Raji (cell line): Measurements from ENCODE around the gene GRB2.

Source experiments
- POLR2A ChIP-seq: IDR thresholded peaks from 2 replicates; pipeline ENCODE4 v1.6.1; 2011; ENCODE audit warnings: low read depth, low read length, control low read depth; ENCODE audit not compliant: insufficient read depth

GRB2 gene

DNA sequence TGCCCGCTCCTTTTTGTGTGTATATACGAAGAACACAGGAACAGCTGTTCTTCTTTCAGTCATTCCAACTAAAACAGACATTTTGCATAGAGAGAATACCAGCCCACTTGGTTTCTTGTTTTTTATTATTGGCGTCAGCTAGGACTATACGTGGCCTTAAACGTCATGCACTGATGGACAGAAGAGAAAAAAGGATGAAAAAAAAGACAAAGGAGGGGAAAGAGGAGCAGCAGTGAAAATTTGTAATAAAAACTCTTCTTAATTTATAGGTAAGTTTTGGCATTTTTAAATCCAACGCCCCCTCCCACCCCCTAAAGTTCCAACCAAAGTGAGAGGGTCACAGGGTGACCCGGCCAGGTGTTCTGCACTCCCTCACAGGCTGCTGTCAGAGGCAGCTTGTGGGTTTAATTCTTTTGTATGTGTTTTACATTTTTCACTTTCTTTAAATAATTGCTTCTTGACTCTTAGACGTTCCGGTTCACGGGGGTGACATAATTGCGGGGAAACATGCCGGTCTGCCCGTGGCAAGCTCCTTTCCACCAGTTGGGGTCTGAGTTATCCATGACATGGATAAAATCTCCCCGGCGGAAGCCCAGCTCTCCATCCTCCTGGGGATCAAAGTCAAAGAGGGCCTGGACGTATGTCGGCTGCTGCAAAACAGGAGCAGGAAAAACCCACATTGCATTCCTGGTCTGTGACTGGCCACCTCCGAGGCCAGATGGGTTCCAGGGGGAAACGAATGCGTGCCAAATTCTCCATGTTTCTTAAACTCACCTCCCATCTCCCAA lies 85.4 kb downstream of the GRB2 start:
- no peak for TF ChIP-seq POLR2A

DNA sequence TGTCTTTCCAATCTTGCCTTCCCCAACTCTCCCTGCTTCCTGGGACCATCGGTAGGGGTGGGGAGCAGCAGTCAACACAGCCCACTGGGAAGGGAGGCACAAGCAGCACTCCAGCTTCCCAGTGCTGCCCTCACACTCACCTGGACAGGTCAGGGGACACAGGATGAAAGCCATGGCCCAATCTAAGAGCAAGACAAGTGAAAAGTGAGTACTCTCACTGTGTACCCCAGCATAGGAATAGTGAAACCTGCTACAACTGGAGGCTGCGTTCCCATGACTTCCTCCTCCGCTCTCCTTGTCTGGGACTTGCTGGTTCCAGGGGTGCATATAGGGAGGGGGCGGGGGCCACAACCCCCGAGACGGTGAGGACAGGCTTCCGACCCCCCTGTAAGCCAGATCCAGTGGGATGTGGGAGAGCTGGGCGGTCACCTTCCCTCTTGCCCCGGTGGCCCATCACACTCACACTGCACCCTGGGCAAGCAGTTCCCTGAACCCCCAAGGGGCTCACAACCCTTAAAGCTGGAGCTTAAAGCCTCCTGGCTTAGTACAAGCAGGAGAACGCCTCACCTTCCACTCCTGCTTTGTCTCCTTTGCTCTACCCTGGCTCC lies 86.8 kb downstream of the GRB2 start:
- no peak for TF ChIP-seq POLR2A

DNA sequence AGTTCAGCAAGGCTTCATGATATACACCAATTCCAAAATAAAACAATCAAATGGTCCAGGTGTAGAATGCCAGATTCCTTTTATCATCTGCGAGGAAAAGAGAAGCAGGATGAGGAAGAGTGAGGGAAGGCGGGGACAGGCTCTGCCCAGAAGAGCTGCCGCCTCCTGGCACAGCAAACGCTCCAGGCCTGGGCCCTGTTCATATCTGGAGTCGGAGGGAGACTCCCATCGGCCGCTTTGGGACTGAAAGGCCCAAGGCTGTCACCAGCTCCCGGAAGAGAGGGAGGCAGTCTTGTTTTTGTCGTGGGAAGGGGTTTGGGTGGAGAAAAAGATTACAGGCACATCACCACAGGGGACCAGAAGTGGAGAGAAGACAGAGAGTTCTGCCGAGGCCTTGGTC lies 87.3 kb downstream of the GRB2 start:
- no peak for TF ChIP-seq POLR2A

DNA sequence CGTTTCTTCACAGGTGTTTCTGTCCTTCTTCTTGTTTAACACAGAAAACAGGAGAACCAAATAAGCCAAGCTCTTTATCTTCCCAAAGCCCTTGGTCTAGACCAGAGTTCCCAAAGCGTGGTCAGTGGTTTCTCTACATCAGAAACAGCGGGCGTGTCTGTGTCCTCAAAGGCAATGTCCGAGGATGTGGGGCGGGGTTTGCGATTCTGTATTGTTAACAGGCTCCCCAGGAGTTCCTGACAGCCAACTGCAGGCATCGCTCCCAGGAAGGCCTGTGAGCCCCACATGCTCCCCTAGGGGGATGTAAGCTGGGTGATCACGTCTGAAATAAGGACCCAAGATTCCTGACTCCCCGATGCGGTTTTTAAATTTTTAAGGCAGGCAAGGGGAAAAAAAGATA lies 87.8 kb downstream of the GRB2 start:
- no peak for TF ChIP-seq POLR2A

DNA sequence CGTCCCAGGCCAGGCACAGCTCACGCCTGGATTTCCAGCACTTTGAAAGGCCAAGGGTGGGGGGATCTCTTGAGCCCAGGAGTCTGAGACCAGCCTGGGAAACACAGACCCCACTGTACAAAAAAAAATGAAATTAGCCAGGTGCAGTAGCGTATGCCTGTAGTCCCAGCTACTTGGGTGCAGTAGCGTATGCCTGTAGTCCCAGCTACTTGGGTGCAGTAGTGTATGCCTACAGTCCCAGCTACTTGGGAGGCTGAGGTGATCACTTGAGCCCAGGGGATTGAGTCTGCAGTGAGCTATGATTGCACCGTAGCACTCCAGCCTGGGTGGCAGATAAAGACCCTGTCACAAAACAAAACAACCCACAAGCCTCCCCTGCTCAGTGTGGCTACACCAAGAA lies 89.2 kb downstream of the GRB2 start:
- no peak for TF ChIP-seq POLR2A

DNA sequence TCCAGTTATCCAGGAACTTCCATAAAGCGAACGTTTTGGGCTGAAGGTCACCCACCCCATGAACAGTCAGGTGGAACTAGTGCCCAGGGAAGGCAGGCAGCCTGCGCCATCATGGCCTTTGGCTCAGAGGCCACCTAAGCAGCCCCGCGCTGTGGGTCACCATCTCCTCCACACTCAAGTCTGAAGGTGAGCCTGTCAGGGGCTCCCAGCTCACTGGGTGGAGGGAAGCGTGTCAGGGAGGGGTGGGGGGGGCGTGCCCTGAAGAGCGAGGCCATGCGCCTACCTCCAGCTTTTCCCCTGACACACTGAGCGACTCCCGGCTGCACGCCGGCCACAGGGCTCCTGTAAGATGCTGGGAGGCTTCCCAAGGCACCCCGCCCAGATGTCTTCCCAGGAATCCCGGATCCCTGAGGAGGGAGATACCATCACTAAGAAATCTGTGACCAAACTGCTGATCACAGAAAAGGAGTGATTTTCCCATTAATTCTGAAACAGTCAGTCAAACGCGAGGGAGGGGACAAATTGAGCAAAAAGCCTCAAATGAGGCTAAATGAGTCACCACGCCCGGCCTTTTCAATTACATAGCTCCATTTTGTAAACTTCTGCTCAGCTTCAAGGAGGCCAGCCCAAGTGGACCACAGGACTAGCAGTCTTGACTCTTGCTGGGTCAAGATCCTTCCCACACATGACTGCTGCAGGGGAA lies 89.8 kb downstream of the GRB2 start:
- no peak for TF ChIP-seq POLR2A

DNA sequence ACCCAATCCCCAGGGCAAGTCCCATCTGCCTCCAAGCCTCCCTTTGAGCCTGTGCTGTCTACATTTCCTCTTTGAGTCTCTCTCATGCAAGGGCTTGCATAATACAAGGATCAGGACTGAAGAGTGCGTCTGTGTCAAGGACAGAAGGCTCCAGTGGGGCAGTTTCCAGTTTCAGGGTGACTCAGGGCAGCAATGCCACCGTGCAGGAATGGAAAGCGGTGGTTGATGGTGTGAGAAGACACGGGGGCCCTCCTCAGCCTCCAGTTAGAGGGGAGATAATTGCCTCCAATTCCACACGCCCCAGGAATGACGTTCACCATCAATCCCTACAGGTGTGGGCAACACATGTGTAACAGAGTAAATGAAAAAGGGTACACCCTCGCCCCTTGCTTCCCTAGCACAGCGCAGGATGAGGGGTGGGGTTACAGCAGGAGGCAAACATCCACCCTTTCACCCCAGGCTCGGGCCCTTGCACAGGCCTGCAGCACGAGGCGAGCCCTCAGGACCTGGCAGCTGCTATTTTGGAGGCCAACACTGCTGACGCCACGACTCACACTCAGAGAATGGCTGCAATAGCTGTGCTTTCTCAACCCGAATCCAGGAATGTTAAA lies 91.4 kb downstream of the GRB2 start:
- no peak for TF ChIP-seq POLR2A

DNA sequence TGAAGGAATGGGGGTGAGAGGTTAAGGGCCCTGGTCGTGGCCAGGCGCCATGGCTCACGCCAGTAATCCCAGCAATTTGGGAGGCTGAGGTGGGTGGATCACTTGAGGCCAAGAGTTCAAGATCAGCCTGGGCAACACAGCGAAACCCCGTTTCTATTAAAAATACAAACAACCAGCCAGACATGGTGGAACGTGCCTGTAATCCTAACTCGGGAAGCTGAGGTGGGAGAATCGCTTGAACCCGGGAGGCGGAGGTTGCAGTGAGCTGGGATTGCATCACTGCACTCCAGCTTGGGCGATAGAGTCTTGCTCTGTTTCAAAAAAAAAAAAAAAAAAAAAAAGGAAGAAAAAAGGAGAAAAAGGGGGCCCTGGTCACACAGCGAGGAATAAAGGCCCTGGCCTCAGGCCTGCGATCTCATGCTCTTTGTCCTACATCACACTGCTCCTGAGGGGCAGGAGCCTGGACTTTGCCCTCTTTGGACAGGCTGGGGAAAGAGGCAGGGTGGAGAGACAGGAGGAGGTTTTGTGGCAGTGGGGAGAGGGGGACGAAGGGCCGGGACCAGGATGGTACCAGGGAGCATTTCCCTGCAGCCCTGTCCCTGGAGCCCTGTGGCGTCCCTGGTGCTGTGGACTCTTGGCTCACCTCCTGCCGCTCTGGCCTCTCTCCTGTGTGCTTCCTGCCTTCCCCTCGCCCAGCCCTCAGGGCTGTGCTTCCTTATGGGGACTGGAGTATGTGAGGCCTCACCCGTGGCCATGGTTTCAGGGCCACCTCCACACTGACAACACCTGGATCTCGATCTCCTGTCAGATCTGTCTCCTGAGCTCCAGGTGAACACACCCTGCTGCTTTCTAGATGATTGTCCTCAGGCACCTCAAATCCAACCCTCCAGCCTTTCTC lies 96.5 kb downstream of the GRB2 start:
- no peak for TF ChIP-seq POLR2A

DNA sequence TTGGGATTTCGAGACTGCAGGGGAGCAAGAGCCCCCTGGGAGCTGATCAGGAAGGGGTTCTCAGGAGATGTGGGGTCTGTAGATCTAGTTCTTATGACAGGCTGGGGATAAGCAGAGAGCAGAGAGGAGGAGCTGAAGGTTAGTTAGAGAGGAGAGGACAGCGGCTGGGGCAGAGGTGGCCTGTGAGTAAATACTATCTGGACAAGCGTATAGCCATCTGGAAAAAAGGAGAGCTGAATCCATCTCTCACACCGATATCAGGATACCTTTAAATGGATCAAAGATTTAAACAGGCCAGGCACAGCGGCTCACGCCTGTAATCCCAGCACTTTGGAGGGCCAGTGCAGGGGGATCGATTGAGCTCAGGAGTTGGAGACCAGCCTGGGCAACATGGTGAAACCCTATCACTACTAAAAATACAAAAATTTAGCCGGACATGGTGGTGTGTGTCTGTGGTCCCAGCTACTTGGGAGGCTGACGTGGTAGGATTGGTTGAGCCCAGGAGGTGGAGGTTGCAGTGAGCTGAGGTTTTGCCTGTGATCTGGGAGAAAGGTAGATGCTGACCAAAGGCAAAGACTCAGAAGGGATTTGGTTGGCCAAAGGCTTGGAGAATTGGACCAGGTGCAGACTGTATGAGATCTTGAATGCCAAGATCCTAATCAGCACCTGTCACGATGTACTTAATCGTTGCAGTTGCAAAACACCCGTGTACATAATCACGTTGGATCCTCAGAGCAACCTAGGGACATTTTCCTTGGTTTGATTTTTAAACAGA lies 97.3 kb downstream of the GRB2 start:
- TF ChIP-seq POLR2A: no peak

DNA sequence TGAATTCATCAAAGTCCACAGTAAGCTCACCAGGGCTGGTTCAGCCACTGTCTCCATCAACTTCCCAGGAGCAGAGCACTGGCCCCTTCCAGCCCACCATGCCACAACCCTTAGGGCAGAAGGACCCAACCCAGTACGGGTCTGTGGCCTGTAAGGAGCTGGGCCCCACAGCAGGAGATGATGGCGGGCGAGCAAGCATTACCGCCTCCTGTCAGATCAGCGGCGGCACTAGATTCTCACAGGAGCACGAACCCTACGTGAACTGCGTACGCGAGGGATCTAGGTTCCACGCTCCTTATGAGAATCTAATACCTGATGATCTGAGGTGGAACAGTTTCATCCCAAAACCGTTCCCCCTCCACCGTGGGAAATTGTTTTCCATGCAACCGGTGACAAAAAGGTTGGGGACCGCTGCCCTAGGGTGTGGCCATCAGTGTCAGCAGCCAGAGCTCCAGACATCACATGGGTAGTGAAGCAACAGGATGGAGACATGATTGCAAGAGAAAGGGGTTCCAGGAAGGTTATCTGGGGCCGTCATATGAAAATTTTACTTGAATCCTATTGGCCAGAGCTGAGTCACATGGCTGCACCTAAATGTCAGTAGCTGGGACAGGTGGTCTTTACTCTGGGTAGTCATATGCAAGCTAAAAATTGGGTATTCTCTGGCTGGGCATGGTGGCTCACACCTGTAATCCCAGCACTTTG lies 103.8 kb downstream of the GRB2 start:
- no peak for TF ChIP-seq POLR2A

DNA sequence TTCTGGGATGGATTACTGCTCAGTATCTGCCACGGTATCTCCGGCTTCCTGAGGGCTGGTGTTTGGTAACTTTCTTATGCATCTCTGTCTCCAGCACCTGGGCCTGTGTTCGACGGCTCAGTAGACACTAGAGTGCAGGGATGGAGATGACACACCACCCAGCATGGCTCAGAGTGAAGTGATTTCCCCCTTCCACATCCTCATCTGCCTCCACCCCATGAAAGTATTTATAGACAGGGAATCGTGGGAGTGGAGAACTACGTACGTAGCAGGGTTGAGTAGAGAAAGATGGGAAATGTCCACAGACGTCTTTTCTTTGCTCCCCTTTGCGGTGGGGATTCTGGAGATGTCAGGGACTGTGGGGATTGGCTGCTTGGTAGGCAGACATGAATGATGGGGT lies 104.4 kb downstream of the GRB2 start:
- no peak for TF ChIP-seq POLR2A

DNA sequence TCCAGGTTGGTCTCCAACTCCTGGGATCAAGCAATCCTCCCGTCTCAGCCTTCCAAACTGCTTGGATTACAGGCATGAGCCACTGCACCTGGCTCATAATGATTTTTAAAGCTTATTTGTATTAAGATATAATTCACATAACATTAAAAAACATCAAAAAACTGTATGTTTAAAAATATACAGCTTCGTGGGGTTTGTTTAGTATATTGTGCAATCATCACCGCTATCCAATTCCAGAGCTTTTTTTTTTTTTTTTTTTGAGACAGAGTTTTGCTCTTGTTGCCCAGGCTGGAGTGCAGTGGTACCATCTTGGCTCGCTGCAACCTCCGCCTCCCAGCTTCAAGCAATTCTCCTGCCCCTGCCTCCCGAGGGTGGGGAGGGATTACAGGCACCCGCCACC lies 105.2 kb downstream of the GRB2 start:
- no peak for TF ChIP-seq POLR2A
